ENCODE data around the gene TRIM65. TPM values are rescaled to one million over a fixed set of nuclear protein-coding genes. Genes with fewer than 3 reads are reported as not detected.
A peak's percentile ranks its signal among the peaks of the same experiment; 100 is the strongest.

Gene TRIM65
- total and polyA plus RNA-seq, 2 of the 13 experiments (the other 11 are each of a cell fraction or from before 2014, with no cell fraction given) = 10.3 to 22.4 TPM

DNA sequence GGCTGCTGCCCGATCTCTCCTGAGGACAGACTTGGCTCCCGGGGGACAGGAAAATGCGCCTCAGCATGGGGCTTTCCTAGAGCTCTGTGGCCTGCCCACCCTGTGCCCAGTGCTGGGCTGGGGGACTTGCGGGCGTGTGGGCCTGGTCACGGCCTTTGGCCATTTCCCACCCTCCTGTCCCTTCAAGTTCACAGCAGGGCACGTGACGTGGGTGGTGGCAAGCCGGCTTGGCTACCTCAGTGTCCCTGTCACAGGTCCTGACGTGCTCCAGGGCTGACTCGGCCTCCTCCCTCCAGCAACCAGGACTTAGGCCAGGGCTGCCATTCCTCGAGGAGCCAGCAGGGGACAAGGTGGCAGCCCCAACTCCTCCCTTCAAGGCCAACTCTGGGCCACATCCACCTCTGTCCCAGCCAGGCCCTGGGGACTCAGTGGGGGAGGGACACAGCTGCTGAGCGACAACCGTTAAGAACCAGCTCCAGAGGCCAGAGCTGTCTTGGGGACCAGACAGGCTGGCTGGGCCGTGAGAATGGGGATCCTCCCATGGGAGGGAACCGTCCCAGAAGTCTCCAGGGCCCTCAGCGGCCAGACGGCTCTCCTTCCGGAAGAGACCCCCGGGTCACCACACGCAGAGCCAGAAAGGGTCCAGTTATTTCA lies 51.6 kb downstream of the TRIM65 start (continued):
- TF ChIP-seq PHF20 (CRISPR knock-in tag; IDR thresholded peaks at IDR 0.05) (no peak), HOXD1 (CRISPR knock-in tag; IDR thresholded peaks at IDR 0.05) (no peak), RFX3 (CRISPR knock-in tag; IDR thresholded peaks at IDR 0.05) (no peak), MED8 (CRISPR knock-in tag; IDR thresholded peaks at IDR 0.05; ENCODE audit: insufficient replicate concordance) (no peak), ELF3 (CRISPR knock-in tag; IDR thresholded peaks at IDR 0.05) (peak; percentile 10; the same call in 1 of the 2 replicates), DNMT3B (CRISPR knock-in tag; conservative IDR thresholded peaks at IDR 0.05) (no peak), ZZZ3 (CRISPR knock-in tag; IDR thresholded peaks at IDR 0.05; ENCODE audit: borderline replicate concordance) (no peak), ZNF614 (CRISPR knock-in tag; IDR thresholded peaks at IDR 0.05; ENCODE audit: borderline replicate concordance) (peak; percentile 90; the same call in 1 of the 2 replicates), ZBTB21 (CRISPR knock-in tag; IDR thresholded peaks at IDR 0.05) (no peak), KLF9 (CRISPR knock-in tag; IDR thresholded peaks at IDR 0.05; ENCODE audit: low read depth) (0 out of 2 replicates have a peak, but pooled peaks have one; percentile 58), FOXO1 (CRISPR knock-in tag; IDR thresholded peaks at IDR 0.05) (peak; percentile 55; the same call in 1 of the 2 replicates), ZNF10 (CRISPR knock-in tag; IDR thresholded peaks at IDR 0.05; ENCODE audit: borderline replicate concordance, low read depth) (no peak), PCBP1 (IDR thresholded peaks at IDR 0.05; ENCODE audit: borderline replicate concordance, low read depth, low read length) (peak; percentile 63; the same call in 1 of the 2 replicates), TRIM24 (CRISPR knock-in tag; IDR thresholded peaks at IDR 0.05) (no peak), DPF2 (CRISPR knock-in tag; IDR thresholded peaks at IDR 0.05; ENCODE audit: borderline replicate concordance, low read depth) (no peak), JDP2 (CRISPR knock-in tag; IDR thresholded peaks at IDR 0.05; ENCODE audit: borderline replicate concordance) (no peak), ZNF589 (CRISPR knock-in tag; conservative IDR thresholded peaks at IDR 0.05) (no peak; the same call in 1 of the 2 replicates), SRF (IDR thresholded peaks at IDR 0.05; ENCODE audit: low read depth, low read length) (no peak), ZNF660 (CRISPR knock-in tag; IDR thresholded peaks at IDR 0.05; ENCODE audit: borderline replicate concordance, low read depth) (no peak), MAFG (CRISPR knock-in tag; IDR thresholded peaks at IDR 0.05) (no peak)
- TF ChIP-seq, protein P1, sequence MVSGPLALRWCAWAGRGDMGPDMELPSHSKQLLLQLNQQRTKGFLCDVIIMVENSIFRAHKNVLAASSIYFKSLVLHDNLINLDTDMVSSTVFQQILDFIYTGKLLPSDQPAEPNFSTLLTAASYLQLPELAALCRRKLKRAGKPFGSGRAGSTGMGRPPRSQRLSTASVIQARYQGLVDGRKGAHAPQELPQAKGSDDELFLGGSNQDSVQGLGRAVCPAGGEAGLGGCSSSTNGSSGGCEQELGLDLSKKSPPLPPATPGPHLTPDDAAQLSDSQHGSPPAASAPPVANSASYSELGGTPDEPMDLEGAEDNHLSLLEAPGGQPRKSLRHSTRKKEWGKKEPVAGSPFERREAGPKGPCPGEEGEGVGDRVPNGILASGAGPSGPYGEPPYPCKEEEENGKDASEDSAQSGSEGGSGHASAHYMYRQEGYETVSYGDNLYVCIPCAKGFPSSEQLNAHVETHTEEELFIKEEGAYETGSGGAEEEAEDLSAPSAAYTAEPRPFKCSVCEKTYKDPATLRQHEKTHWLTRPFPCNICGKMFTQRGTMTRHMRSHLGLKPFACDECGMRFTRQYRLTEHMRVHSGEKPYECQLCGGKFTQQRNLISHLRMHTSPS (CRISPR knock-in tag; IDR thresholded peaks at IDR 0.05; ENCODE audit: low read depth) = peak; percentile 82; the same call in 1 of the 2 replicates
- TF ChIP-seq, protein P2, sequence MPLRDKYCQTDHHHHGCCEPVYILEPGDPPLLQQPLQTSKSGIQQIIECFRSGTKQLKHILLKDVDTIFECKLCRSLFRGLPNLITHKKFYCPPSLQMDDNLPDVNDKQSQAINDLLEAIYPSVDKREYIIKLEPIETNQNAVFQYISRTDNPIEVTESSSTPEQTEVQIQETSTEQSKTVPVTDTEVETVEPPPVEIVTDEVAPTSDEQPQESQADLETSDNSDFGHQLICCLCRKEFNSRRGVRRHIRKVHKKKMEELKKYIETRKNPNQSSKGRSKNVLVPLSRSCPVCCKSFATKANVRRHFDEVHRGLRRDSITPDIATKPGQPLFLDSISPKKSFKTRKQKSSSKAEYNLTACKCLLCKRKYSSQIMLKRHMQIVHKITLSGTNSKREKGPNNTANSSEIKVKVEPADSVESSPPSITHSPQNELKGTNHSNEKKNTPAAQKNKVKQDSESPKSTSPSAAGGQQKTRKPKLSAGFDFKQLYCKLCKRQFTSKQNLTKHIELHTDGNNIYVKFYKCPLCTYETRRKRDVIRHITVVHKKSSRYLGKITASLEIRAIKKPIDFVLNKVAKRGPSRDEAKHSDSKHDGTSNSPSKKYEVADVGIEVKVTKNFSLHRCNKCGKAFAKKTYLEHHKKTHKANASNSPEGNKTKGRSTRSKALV (CRISPR knock-in tag; IDR thresholded peaks at IDR 0.05) = no peak
- TF ChIP-seq, protein P3, sequence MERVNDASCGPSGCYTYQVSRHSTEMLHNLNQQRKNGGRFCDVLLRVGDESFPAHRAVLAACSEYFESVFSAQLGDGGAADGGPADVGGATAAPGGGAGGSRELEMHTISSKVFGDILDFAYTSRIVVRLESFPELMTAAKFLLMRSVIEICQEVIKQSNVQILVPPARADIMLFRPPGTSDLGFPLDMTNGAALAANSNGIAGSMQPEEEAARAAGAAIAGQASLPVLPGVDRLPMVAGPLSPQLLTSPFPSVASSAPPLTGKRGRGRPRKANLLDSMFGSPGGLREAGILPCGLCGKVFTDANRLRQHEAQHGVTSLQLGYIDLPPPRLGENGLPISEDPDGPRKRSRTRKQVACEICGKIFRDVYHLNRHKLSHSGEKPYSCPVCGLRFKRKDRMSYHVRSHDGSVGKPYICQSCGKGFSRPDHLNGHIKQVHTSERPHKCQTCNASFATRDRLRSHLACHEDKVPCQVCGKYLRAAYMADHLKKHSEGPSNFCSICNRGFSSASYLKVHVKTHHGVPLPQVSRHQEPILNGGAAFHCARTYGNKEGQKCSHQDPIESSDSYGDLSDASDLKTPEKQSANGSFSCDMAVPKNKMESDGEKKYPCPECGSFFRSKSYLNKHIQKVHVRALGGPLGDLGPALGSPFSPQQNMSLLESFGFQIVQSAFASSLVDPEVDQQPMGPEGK (CRISPR knock-in tag; IDR thresholded peaks at IDR 0.05) = peak; percentile 90

Measured in HepG2 (cell line).